DOHH2 (cell line): ENCODE results near the gene CELF1.

Experiments used
- H3F3A ChIP-seq: fragments of 200-600 bp; sonication (generic), shearing (Covaris generic); 2 replicates; pipeline ENCODE4 v1.6.0; 2016; ENCODE audit warnings: antibody characterized with exemption, mild to moderate bottlenecking; ENCODE audit not compliant: control insufficient read depth, insufficient read depth
- H3K27ac ChIP-seq: fragments of 200-600 bp; sonication (generic); 2 replicates; pipeline ENCODE4 v1.5.1; 2014; ENCODE audit warnings: low read depth, mild to moderate bottlenecking, low read length, moderate library complexity
- H3K27me3 ChIP-seq: fragments of 200-600 bp; sonication (generic); 2 replicates; pipeline ENCODE4 v1.6.1; 2014; ENCODE audit warnings: mild to moderate bottlenecking, low read length, mixed read lengths; ENCODE audit not compliant: control insufficient read depth
- H3K36me3 ChIP-seq: fragments of 200-600 bp; sonication (generic); 2 replicates; pipeline ENCODE4 v1.6.1; 2014; ENCODE audit warnings: mild to moderate bottlenecking, low read length, moderate library complexity, mixed read lengths; ENCODE audit not compliant: control insufficient read depth
- H3K4me1 ChIP-seq: fragments of 200-600 bp; sonication (generic); 2 replicates; pipeline ENCODE4 v1.6.1; 2014; ENCODE audit warnings: mild to moderate bottlenecking, low read length, mixed read lengths; ENCODE audit not compliant: control insufficient read depth
- H3K4me2 ChIP-seq: fragments of 200-600 bp; sonication (generic); 2 replicates; pipeline ENCODE4 v1.6.0; 2014; ENCODE audit warnings: mild to moderate bottlenecking, low read length, moderate library complexity
- H3K4me3 ChIP-seq: fragments of 200-600 bp; sonication (generic); 2 replicates; pipeline ENCODE4 v1.5.1; 2014; ENCODE audit warnings: mild to moderate bottlenecking, low read length, mixed read lengths
- H3K79me2 ChIP-seq: fragments of 200-600 bp; sonication (generic); 2 replicates; pipeline ENCODE4 v1.6.1; 2014; ENCODE audit warnings: mild to moderate bottlenecking, low read length, mixed read lengths; ENCODE audit not compliant: control insufficient read depth
- H3K9me2 ChIP-seq: fragments of 200-600 bp; sonication (generic); replicated peaks from 2 replicates; pipeline ENCODE4 v1.6.1; 2014; ENCODE audit warnings: mild to moderate bottlenecking, low read length, mixed read lengths; ENCODE audit not compliant: control insufficient read depth
- H3K9me3 ChIP-seq: fragments of 200-600 bp; sonication (generic); 2 replicates; pipeline ENCODE4 v1.6.1; 2014; ENCODE audit warnings: antibody characterized with exemption, low read length, mixed read lengths; ENCODE audit not compliant: control insufficient read depth, insufficient read depth
- H4K20me1 ChIP-seq: fragments of 200-600 bp; sonication (generic); 2 replicates; pipeline ENCODE4 v1.6.0; 2014; ENCODE audit warnings: low read depth, mild to moderate bottlenecking, antibody characterized with exemption, low read length, moderate library complexity; ENCODE audit not compliant: control insufficient read depth, insufficient read depth
- CTCF ChIP-seq: fragments of 200-600 bp; sonication (generic); IDR thresholded peaks from one replicate; pipeline ENCODE4 v1.5.1; 2014; ENCODE audit warnings: antibody characterized with exemption, mild to moderate bottlenecking, low read depth, low read length; ENCODE audit not compliant: poor library complexity, severe bottlenecking
- EZH2phosphoT487 ChIP-seq: fragments of 200-600 bp; sonication (generic); IDR thresholded peaks from 2 replicates; pipeline ENCODE4 v1.6.1; 2017; ENCODE audit warnings: borderline replicate concordance, mild to moderate bottlenecking, antibody characterized with exemption, low read length, moderate library complexity, mixed read lengths

Gene CELF1

GRCh38 chr11:47480762-47481161 lies 72.2 kb downstream of the CELF1 start:
- TF ChIP-seq CTCF (no peak), EZH2phosphoT487 (no peak)
- H3K4me3 ChIP-seq, result no peak overlapping the region
- H3K27ac ChIP-seq, result no peak overlapping the region
- H3K36me3 ChIP-seq, result peaks cover 93% of the 10 kb centered on the region
- no peaks in the 10 kb centered on the region for H3K4me1 ChIP-seq
- H3K9me2 ChIP-seq, result no peaks in the 10 kb centered on the region
- H4K20me1 ChIP-seq, result no peaks in the 10 kb centered on the region
- no peak overlapping the region for H3K4me2 ChIP-seq
- no peaks in the 10 kb centered on the region for H3K9me3 ChIP-seq
- H3F3A ChIP-seq, result peaks cover 7% of the 10 kb centered on the region
- no peaks in the 10 kb centered on the region for H3K79me2 ChIP-seq
- no peaks in the 10 kb centered on the region for H3K27me3 ChIP-seq

GRCh38 chr11:47478651-47479329 lies 74.1 kb downstream of the CELF1 start:
- TF ChIP-seq EZH2phosphoT487, result no peak
- no peak for TF ChIP-seq CTCF
- Histone ChIP-seq H3K9me2 (no peaks in the 10 kb centered on the region), H3K79me2 (no peaks in the 10 kb centered on the region), H3F3A (peaks cover 7% of the 10 kb centered on the region), H3K4me1 (no peaks in the 10 kb centered on the region), H4K20me1 (no peaks in the 10 kb centered on the region), H3K4me3 (no peak overlapping the region), H3K27ac (no peak overlapping the region), H3K9me3 (no peaks in the 10 kb centered on the region), H3K36me3 (peaks cover 95% of the 10 kb centered on the region), H3K27me3 (no peaks in the 10 kb centered on the region), H3K4me2 (no peak overlapping the region)

GRCh38 chr11:47477753-47478152 lies 75.2 kb downstream of the CELF1 start:
- no peaks in the 10 kb centered on the region for H3K9me2 ChIP-seq
- no peaks in the 10 kb centered on the region for H3K4me1 ChIP-seq
- no peaks in the 10 kb centered on the region for H3K9me3 ChIP-seq
- no peak overlapping the region for H3K27ac ChIP-seq
- H3K79me2 ChIP-seq, result no peaks in the 10 kb centered on the region
- no peaks in the 10 kb centered on the region for H3K27me3 ChIP-seq
- no peak for TF ChIP-seq EZH2phosphoT487
- TF ChIP-seq CTCF, result no peak
- peaks cover 95% of the 10 kb centered on the region for H3K36me3 ChIP-seq
- H3F3A ChIP-seq, result no peaks in the 10 kb centered on the region
- no peak overlapping the region for H3K4me2 ChIP-seq
- H3K4me3 ChIP-seq, result no peak overlapping the region
- no peaks in the 10 kb centered on the region for H4K20me1 ChIP-seq
